Endothelial cell of umbilical vein (primary cell): ENCODE results near the gene SLC35F5. TPM values are rescaled to one million over a fixed set of nuclear protein-coding genes. Genes with fewer than 3 reads are reported as not detected.

Experiments used
- BruUV-seq: library from RNA; stranded (reverse); fragments of 400-500 nt; replicated peaks from 2 replicates; lab custom pipeline; 2021; lab: Mats Ljungman, UMichigan
- CTCF ChIA-PET: fragments of 300-600, 350-600 bp; sonication (Branson Sonifier 250); formaldehyde crosslinking; loops from one replicate; lab custom pipeline; 2021; ENCODE audit warnings: antibody characterized with exemption, inconsistent platforms; lab: Charles Lee
- POLR2A ChIA-PET: fragments of 300-600, 350-600 bp; sonication (Branson Sonifier 250); formaldehyde crosslinking; loops from one replicate; lab custom pipeline; 2021; ENCODE audit warnings: antibody characterized with exemption, inconsistent platforms; lab: Charles Lee
- DNase-seq: peaks from one replicate; pipeline ENCODE4 v3.0.0-alpha.2; 2011; ENCODE audit warnings: low read depth, low spot score
- FAIRE-seq: peaks from 2 replicates; lab custom pipeline; 2011; peaks lifted over from hg19 to GRCh38; lab: Jason Lieb, UNC
- H2AFZ ChIP-seq: 2 replicates; pipeline ENCODE4 v1.6.0; 2012; ENCODE audit warnings: low read depth, low read length, control low read depth, inconsistent platforms
- H3K27ac ChIP-seq: 2 replicates; pipeline ENCODE4 v1.5.1; 2011; ENCODE audit warnings: low read depth, mild to moderate bottlenecking, control low read depth, low read length, moderate library complexity; ENCODE audit not compliant: insufficient read depth
- H3K27me3 ChIP-seq, 2 experiments: 2 replicates each; pipeline versions ENCODE4 v1.6.0 to v1.6.1; 2011; ENCODE audit warnings: low read length in 2 of 2, mixed read lengths in 1 of 2; ENCODE audit not compliant: control insufficient read depth in 2 of 2, insufficient read depth in 2 of 2
- H3K36me3 ChIP-seq, 2 experiments: 2 replicates in 1 of 2; 3 replicates in 1 of 2; pipeline ENCODE4 v1.5.1; 2011; ENCODE audit warnings: low read length in 2 of 2, mild to moderate bottlenecking in 1 of 2, moderate library complexity in 1 of 2; ENCODE audit not compliant: control insufficient read depth in 2 of 2, insufficient read depth in 2 of 2; ENCODE audit errors: extremely low read depth in 1 of 2
- H3K4me1 ChIP-seq: 3 replicates; pipeline ENCODE4 v1.5.1; 2011; ENCODE audit warnings: mild to moderate bottlenecking, low read length; ENCODE audit not compliant: control insufficient read depth, insufficient read depth; ENCODE audit errors: extremely low read depth
- H3K4me2 ChIP-seq: 2 replicates; pipeline ENCODE4 v1.6.1; 2011; ENCODE audit warnings: low read length, control low read depth, mixed read lengths; ENCODE audit not compliant: insufficient read depth
- H3K4me3 ChIP-seq, 3 experiments: fragments of 200-600 bp in 1 of 3; sonication (generic), shearing (Covaris generic) in 1 of 3; replicated peaks in 1 of 3; 2 replicates each; pipeline ENCODE4 v1.5.1; 2011 to 2016; ENCODE audit warnings: control low read depth in 3 of 3, low read length in 3 of 3, mild to moderate bottlenecking in 2 of 3, inconsistent platforms in 1 of 3, low read depth in 1 of 3, moderate library complexity in 1 of 3; ENCODE audit not compliant: insufficient read depth in 1 of 3
- H3K79me2 ChIP-seq: 2 replicates; pipeline ENCODE4 v1.6.0; 2012; ENCODE audit warnings: low read length, inconsistent platforms; ENCODE audit not compliant: control insufficient read depth, insufficient read depth
- H3K9ac ChIP-seq: replicated peaks from 2 replicates; pipeline ENCODE3; 2011; ENCODE audit warnings: low read length, control low read depth; ENCODE audit not compliant: insufficient read depth; ENCODE audit errors: extremely low read depth
- H3K9me1 ChIP-seq: replicated peaks from 3 replicates; pipeline ENCODE4 v1.6.0; 2011; ENCODE audit warnings: mild to moderate bottlenecking, low read length; ENCODE audit not compliant: control insufficient read depth, insufficient read depth; ENCODE audit errors: extremely low read depth
- H3K9me3 ChIP-seq: replicated peaks from 2 replicates; pipeline ENCODE4 v1.5.1; 2012; ENCODE audit warnings: low read length, inconsistent platforms; ENCODE audit not compliant: control insufficient read depth, insufficient read depth
- H4K20me1 ChIP-seq: replicated peaks from 2 replicates; pipeline ENCODE3; 2011; ENCODE audit warnings: mild to moderate bottlenecking, low read length; ENCODE audit not compliant: control insufficient read depth, insufficient read depth; ENCODE audit errors: extremely low read depth
- POLR2A ChIP-seq: IDR thresholded peaks from 2 replicates; pipeline ENCODE4 v1.6.1; 2012; ENCODE audit warnings: low read depth, mild to moderate bottlenecking, control low read depth, low read length
- dilution Hi-C: fragments of 300-500 bp; cut with MboI; formaldehyde crosslinking; loops from one replicate; pipeline ENCODE4 v1.15.0; 2019; ENCODE audit warnings: low sequenced_read_pairs; ENCODE audit not compliant: extremely low pct_ligation_motif_present
- intact Hi-C: fragments of 100-400 bp; cut with micrococcal nuclease; formaldehyde crosslinking; loops from one replicate; pipeline ENCODE4 v1.10.0; 2022
- polyA plus RNA-seq, 4 experiments: library from polyadenylated mRNA; depleted of rRNA in 3 of 4; stranded (reverse) in 3 of 4; unstranded in 1 of 4; fragments of >200 nt; gene quantifications; 2 replicates each; pipeline versions ENCODE4 v1.2.1 to v1.2.3, GENCODE V29; 2011 to 2012; ENCODE audit warnings: missing spikeins in 1 of 4
- total RNA-seq: library from RNA; stranded (reverse); gene quantifications from 2 replicates; pipeline ENCODE4 v1.2.3, GENCODE V29; 2021
- TF ChIP-seq, protein P1 (sequence below), 2 donors: IDR thresholded peaks; 1 replicate in 1 of 2; 2 replicates in 1 of 2; pipeline ENCODE4 v1.5.1; 2011; ENCODE audit warnings: low read length in 2 of 2, mild to moderate bottlenecking in 2 of 2, moderate library complexity in 2 of 2, control low read depth in 1 of 2, inconsistent platforms in 1 of 2, low read depth in 1 of 2; ENCODE audit not compliant: insufficient read depth in 1 of 2; ENCODE audit errors: extremely low read depth in 1 of 2
- TF ChIP-seq, protein P2 (sequence below): IDR thresholded peaks from 2 replicates; pipeline ENCODE4 v1.6.1; 2011; ENCODE audit not compliant: insufficient read depth, insufficient read length

SLC35F5 gene
- total and polyA plus RNA-seq, 2 donors (not counting 3 experiments of a cell fraction or from before 2014, with no cell fraction given), result 22.4 to 51.1 TPM

DNA sequence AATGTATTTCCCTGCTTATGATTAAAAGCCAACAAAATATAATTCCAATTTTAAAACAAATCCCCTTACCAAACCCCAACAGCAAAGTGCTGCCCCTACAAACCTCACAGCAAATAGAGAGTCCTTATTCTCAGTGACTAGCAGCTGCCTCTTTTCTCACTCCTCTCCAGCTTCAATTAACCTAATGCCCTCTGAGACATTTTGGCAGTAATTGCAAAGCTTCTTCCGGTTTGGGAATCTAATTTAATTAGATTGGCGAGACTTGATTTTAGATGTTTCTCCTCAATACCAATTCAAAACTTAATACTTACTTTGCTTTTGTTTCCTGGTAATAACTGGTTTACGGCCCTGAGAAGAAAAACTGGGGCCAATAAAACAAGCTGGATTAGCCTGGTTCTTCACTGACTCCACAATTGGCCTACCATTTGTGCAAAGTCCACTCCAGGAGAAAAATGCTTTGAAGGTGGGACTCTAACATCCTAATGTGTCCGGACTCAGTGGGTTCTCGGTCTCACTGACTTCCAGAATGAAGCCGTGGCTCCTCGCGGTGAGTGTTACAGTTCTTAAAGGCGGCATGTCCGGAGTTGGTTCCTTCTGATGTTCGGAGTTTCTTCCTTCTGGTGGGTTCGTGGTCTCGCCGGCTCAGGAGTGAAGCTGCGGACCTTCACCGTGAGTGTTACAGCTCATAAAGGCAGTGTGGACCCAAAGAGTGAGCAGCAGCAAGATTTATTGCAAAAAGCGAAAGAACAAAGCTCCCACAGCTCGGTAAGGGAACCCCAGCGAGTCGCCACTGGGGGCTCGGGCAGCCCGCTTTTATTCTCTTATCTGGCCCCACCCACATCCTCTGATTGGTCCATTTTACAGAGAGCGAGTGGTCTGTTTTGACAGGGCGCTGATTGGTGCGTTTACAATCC is 52.8 kb downstream of the SLC35F5 start:
- BruUV-seq, result no TSS peak
- Histone ChIP-seq H3K4me1 (no peaks in the 10 kb centered on the region), H3K36me3 (peaks cover 0 to 2% of the 10 kb centered on the region in 2 experiments), H3K4me3 (no peak overlapping the region), H3K9me1 (no peaks in the 10 kb centered on the region), H3K27ac (no peak overlapping the region), H4K20me1 (no peaks in the 10 kb centered on the region), H3K9ac (no peak overlapping the region), H2AFZ (no peak overlapping the region), H3K4me2 (no peak overlapping the region), H3K79me2 (no peaks in the 10 kb centered on the region), H3K9me3 (no peaks in the 10 kb centered on the region), H3K27me3 (no peaks in the 10 kb centered on the region)
- intact Hi-C loops (no loop called here), dilution Hi-C loops (no loop called here)
- TF ChIP-seq, protein P1, sequence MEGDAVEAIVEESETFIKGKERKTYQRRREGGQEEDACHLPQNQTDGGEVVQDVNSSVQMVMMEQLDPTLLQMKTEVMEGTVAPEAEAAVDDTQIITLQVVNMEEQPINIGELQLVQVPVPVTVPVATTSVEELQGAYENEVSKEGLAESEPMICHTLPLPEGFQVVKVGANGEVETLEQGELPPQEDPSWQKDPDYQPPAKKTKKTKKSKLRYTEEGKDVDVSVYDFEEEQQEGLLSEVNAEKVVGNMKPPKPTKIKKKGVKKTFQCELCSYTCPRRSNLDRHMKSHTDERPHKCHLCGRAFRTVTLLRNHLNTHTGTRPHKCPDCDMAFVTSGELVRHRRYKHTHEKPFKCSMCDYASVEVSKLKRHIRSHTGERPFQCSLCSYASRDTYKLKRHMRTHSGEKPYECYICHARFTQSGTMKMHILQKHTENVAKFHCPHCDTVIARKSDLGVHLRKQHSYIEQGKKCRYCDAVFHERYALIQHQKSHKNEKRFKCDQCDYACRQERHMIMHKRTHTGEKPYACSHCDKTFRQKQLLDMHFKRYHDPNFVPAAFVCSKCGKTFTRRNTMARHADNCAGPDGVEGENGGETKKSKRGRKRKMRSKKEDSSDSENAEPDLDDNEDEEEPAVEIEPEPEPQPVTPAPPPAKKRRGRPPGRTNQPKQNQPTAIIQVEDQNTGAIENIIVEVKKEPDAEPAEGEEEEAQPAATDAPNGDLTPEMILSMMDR (IDR thresholded peaks at IDR 0.05; ENCODE audit: extremely low read depth in 1 of 2, insufficient read depth in 1 of 2, low read depth in 1 of 2, low read length in 2 of 2), result no peak
- no peak for TF ChIP-seq POLR2A
- TF ChIP-seq, protein P2, sequence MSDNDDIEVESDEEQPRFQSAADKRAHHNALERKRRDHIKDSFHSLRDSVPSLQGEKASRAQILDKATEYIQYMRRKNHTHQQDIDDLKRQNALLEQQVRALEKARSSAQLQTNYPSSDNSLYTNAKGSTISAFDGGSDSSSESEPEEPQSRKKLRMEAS, result no peak
- DNase-seq (no peak), FAIRE-seq (no peak)
- ChIA-PET CTCF (no interaction called here), POLR2A (no interaction called here)
